Suprapubic skin (tissue), 4 donors: ENCODE results near the gene RALGDS. TPM values are rescaled to one million over a fixed set of nuclear protein-coding genes. Genes with fewer than 3 reads are reported as not detected.

Source experiments
- DNase-seq, 2 donors: peaks; one replicate each; pipeline ENCODE4 v3.0.0-alpha.2; 2019; ENCODE audit warnings: low spot score in 2 of 2
- H3K27ac ChIP-seq: fragments of 200-600 bp; sonication (generic); one replicate; pipeline ENCODE4 v1.5.1; 2019
- H3K27me3 ChIP-seq: fragments of 200-600 bp; sonication (generic); one replicate; pipeline ENCODE4 v1.5.1; 2019
- H3K36me3 ChIP-seq: fragments of 200-600 bp; sonication (generic); one replicate; pipeline ENCODE4 v1.5.1; 2019
- H3K4me1 ChIP-seq: fragments of 200-600 bp; sonication (generic); one replicate; pipeline ENCODE4 v1.5.1; 2019
- H3K4me3 ChIP-seq: fragments of 200-600 bp; sonication (generic); one replicate; pipeline ENCODE4 v1.5.1; 2019; ENCODE audit warnings: mild to moderate bottlenecking
- H3K9me3 ChIP-seq: fragments of 200-600 bp; sonication (generic); one replicate; pipeline ENCODE4 v1.5.1; 2019
- EP300 ChIP-seq: sonication (generic); formaldehyde crosslinking; IDR thresholded peaks from one replicate; pipeline ENCODE4 v1.6.1; 2017; ENCODE audit warnings: antibody characterized with exemption
- POLR2A ChIP-seq, 2 donors: fragments of 450-650 bp; IDR thresholded peaks; one replicate each; pipeline ENCODE4 v1.6.1; 2017; ENCODE audit warnings: antibody characterized with exemption in 2 of 2, mild to moderate bottlenecking in 2 of 2, moderate library complexity in 2 of 2
- POLR2AphosphoS5 ChIP-seq, 3 donors: sonication (generic); formaldehyde crosslinking; IDR thresholded peaks; one replicate each; pipeline ENCODE4 v1.6.1; 2017; ENCODE audit warnings: antibody characterized with exemption in 3 of 3
- WGBS: methylation state at CpG from one replicate; pipeline ENCODE4 v1.1.5; 2018; 5-methylcytosine and 5-hydroxymethylcytosine counted together
- total RNA-seq, 4 donors: library from RNA; depleted of rRNA; stranded (reverse); fragments of >200 nt; gene quantifications; one replicate each; pipeline ENCODE4 v1.1.0, GENCODE V29; 2016
- TF ChIP-seq, protein P1 (sequence below), 2 donors: fragments of 200-600 bp in 1 of 2; fragments of 450-650 bp in 1 of 2; sonication (generic) in 1 of 2; IDR thresholded peaks; one replicate each; pipeline ENCODE4 v1.5.1; 2016 to 2019; ENCODE audit warnings: antibody characterized with exemption in 2 of 2, mild to moderate bottlenecking in 1 of 2, moderate library complexity in 1 of 2

RALGDS gene
- total RNA-seq, 4 donors from 2014 or later: 173 to 244 (median 212) TPM

- H3K36me3 ChIP-seq: no peaks in the 10 kb centered on the region
- DNase-seq: no peak
- H3K4me1 ChIP-seq: peaks cover 22% of the 10 kb centered on the region
- no peak for TF ChIP-seq EP300
- no peak for TF ChIP-seq POLR2A (IDR thresholded peaks at IDR 0.05)
- TF ChIP-seq, protein P1, sequence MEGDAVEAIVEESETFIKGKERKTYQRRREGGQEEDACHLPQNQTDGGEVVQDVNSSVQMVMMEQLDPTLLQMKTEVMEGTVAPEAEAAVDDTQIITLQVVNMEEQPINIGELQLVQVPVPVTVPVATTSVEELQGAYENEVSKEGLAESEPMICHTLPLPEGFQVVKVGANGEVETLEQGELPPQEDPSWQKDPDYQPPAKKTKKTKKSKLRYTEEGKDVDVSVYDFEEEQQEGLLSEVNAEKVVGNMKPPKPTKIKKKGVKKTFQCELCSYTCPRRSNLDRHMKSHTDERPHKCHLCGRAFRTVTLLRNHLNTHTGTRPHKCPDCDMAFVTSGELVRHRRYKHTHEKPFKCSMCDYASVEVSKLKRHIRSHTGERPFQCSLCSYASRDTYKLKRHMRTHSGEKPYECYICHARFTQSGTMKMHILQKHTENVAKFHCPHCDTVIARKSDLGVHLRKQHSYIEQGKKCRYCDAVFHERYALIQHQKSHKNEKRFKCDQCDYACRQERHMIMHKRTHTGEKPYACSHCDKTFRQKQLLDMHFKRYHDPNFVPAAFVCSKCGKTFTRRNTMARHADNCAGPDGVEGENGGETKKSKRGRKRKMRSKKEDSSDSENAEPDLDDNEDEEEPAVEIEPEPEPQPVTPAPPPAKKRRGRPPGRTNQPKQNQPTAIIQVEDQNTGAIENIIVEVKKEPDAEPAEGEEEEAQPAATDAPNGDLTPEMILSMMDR (IDR thresholded peaks at IDR 0.05): no peak
- no peak for TF ChIP-seq POLR2AphosphoS5 (IDR thresholded peaks at IDR 0.05)
- no peak overlapping the region for H3K4me3 ChIP-seq
- H3K9me3 ChIP-seq: no peaks in the 10 kb centered on the region
- no peak overlapping the region for H3K27ac ChIP-seq
- 100% methylated on average over 2 of the region's 3 CpGs for WGBS
- H3K27me3 ChIP-seq: peaks cover 16% of the 10 kb centered on the region
These were observed 46.2 kb upstream of the RALGDS start for GRCh38 chr9:133167096-133167730.

GRCh38 chr9:133166392-133166791 lies 45.4 kb upstream of the RALGDS start:
- no peaks in the 10 kb centered on the region for H3K36me3 ChIP-seq
- H3K4me3 ChIP-seq: no peak overlapping the region
- 79% methylated on average over 17 of the region's 17 CpGs for WGBS
- TF ChIP-seq POLR2AphosphoS5 (IDR thresholded peaks at IDR 0.05) (no peak), POLR2A (IDR thresholded peaks at IDR 0.05) (no peak), EP300 (no peak)
- TF ChIP-seq, protein P1 (IDR thresholded peaks at IDR 0.05): no peak
- peaks cover 22% of the 10 kb centered on the region for H3K4me1 ChIP-seq
- H3K27me3 ChIP-seq: peaks cover 15% of the 10 kb centered on the region
- H3K9me3 ChIP-seq: no peaks in the 10 kb centered on the region
- H3K27ac ChIP-seq: no peak overlapping the region
- no peak for DNase-seq

- Histone ChIP-seq H3K4me3 (no peak overlapping the region), H3K4me1 (peaks cover 26% of the 10 kb centered on the region), H3K27me3 (peaks cover 6% of the 10 kb centered on the region), H3K9me3 (no peaks in the 10 kb centered on the region), H3K27ac (no peak overlapping the region), H3K36me3 (no peaks in the 10 kb centered on the region)
- TF ChIP-seq POLR2AphosphoS5 (IDR thresholded peaks at IDR 0.05) (no peak), EP300 (no peak), POLR2A (IDR thresholded peaks at IDR 0.05) (no peak)
- TF ChIP-seq, protein P1 (IDR thresholded peaks at IDR 0.05): no peak
- no peak for DNase-seq
- WGBS: 93% methylated on average over 2 of the region's 2 CpGs
These were observed 44.4 kb upstream of the RALGDS start for GRCh38 chr9:133165452-133165730.

GRCh38 chr9:133164191-133164590 lies 43.2 kb upstream of the RALGDS start:
- H3K27ac ChIP-seq: no peak overlapping the region
- TF ChIP-seq EP300 (no peak), POLR2A (IDR thresholded peaks at IDR 0.05) (no peak), POLR2AphosphoS5 (IDR thresholded peaks at IDR 0.05) (no peak)
- TF ChIP-seq, protein P1 (IDR thresholded peaks at IDR 0.05): no peak
- 74% methylated on average over 12 of the region's 13 CpGs for WGBS

GRCh38 chr9:133163504-133164172 lies 42.6 kb upstream of the RALGDS start, which contains the start of gene GBGT1:
Gene GBGT1, minus strand, starts transcription at chr9:133163914. Its CDS starts 1,502 bp downstream, at chr9:133162412.
- Histone ChIP-seq H3K36me3 (no peaks in the 10 kb centered on the region), H3K27me3 (peaks cover 6% of the 10 kb centered on the region), H3K4me3 (peak within 1 kb of the TSS; percentile 58), H3K9me3 (no peaks in the 10 kb centered on the region), H3K4me1 (peaks cover 26% of the 10 kb centered on the region), H3K27ac (peak within 1 kb of the TSS; percentile 1)
- WGBS: 2% methylated on average over 51 of the region's 56 CpGs
- peak in 1 of 2 donors; percentile 81 for DNase-seq
- TF ChIP-seq POLR2A (IDR thresholded peaks at IDR 0.05) (no peak), EP300 (no peak)
- TF ChIP-seq, protein P1 (IDR thresholded peaks at IDR 0.05): no peak

More at GRCh38 chr9:133164191-133164590, 43.2 kb upstream of the RALGDS start:
- H3K27me3 ChIP-seq: peaks cover 6% of the 10 kb centered on the region
- H3K4me3 ChIP-seq: peak overlapping the region; percentile 58
- no peaks in the 10 kb centered on the region for H3K36me3 ChIP-seq
- no peaks in the 10 kb centered on the region for H3K9me3 ChIP-seq
- H3K4me1 ChIP-seq: peaks cover 26% of the 10 kb centered on the region
- DNase-seq: peak in 1 of 2 donors; percentile 50
